ENCODE results near the gene MCM3AP. TPM values are rescaled to one million over a fixed set of nuclear protein-coding genes. Genes with fewer than 3 reads are reported as not detected.
A peak's percentile ranks its signal among the peaks of the same experiment; 100 is the strongest.

Gene MCM3AP
- total and polyA plus RNA-seq, 5 donors = 26.0 to 62.1 (median 59.5) TPM

DNA sequence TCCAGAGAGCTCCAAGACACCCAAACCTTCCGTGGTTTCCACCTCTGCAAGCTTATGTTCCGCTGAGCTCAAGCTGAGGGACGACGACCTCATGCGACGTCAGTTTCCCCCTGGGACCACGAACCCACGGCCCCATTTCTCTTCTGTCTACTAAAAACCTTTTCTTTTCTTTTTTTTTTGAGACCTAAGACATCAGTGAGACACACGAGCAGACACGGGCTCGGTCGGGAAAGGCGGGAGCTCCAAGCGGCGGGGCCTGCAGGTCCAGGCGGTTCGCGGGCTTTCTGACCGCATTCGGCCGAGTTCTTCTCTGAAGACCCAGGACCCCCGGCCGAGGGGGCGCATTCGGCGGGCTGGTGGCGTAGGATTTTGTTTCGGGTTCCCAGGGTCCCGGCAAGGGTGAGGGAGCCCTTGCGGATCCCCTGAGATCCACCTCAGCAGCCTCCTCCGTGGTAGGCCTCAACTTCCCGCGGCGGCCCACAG is 37.9 kb upstream of the MCM3AP start:
- Histone ChIP-seq H3K4me1 (ENCODE audit: control insufficient read depth, insufficient read depth, low read length) (peaks cover 8% of the 10 kb centered on the region), H3K4me3 (ENCODE audit: low read length) (peak overlapping the region; percentile 71), H3K9me3 (ENCODE audit: control insufficient read depth, low read length) (no peaks in the 10 kb centered on the region), H3K27ac (ENCODE audit: low read length) (no peak overlapping the region), H3K27me3 (ENCODE audit: control insufficient read depth, insufficient read depth) (no peaks in the 10 kb centered on the region)
- DNase-seq (no peak), ATAC-seq (no peak)
- WGBS = under 1% methylated on average over 34 of the region's 34 CpGs
- intact Hi-C loops (cut with DNase I) = no loop called here

DNA sequence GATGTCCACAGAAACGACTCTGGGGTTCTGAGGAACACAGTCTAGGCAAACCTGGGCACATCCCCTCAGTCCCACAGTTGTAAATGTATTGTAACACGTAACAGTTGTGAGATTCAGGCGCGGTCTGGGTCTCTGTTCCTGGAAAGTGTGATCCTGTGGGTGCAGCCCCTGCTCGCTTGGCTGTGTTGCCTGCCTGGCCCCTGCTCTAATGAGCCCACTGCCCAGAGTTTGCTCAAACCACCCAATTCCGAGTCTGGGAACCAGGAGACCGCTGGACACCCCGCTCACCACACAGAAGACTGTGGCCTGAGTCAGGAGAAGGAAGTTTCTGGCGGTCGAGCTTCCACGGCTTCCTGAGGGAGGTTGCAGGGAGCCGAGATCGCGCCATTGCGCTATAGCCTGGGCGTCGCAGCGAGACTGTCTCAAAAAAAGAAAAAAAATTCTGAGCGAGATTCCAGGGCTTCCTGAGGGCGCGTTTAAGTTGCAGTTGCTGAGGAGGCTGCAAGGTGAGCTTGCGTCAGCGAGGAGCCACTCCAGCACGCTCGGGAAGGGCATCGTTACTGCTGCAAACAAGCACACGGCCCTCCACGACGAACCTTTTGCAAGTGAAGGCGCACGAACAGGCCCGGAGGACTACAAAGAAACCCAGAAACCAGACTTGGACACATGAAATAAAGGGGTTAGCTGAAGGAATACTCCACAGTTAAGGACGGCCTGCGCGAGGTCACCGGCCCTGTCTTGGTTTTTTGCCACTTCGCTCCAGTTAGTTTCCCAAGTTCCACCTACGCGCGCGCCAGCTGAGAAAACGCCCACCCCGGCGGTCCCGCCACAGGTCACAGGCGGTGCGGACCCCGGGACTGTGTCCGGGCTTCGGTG is 37.2 kb upstream of the MCM3AP start:
- intact Hi-C loops (cut with DNase I) = no loop called here
- ATAC-seq = no peak
- Histone ChIP-seq H3K4me3 (ENCODE audit: low read length) (peak overlapping the region; percentile 71), H3K27ac (ENCODE audit: low read length) (no peak overlapping the region), H3K9me3 (ENCODE audit: control insufficient read depth, low read length) (no peaks in the 10 kb centered on the region), H3K4me1 (ENCODE audit: control insufficient read depth, insufficient read depth, low read length) (peaks cover 8% of the 10 kb centered on the region), H3K27me3 (ENCODE audit: control insufficient read depth, insufficient read depth) (no peaks in the 10 kb centered on the region)
- DNase-seq = peak in 2 of 3 donors; percentile 56 to 64
- WGBS = 4% methylated on average over 50 of the region's 50 CpGs

DNA sequence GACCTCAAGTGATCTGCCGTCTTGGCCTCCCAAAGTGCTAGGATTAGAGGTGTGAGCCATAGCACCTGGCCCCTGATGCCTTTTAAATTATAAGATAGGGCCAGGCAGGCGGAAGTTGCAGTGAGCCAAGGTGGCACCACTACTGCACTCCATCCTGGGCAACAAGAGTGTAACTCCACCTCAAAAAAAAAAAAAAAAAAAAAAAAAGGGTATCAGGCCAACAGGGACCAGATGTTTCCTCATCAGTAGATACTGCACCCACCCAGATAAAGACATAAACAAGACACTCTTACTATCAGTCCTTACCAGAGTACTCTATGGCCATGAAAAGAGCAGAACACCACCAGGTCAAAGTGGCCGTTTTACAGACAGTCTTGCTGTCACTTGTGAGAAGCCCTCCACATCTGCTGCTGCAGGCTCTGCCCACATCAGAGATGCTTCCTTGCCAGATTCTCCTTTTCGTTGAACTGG is 35.0 kb upstream of the MCM3AP start:
- intact Hi-C loops (cut with DNase I) = no loop called here
- Histone ChIP-seq H3K27me3 (ENCODE audit: control insufficient read depth, insufficient read depth) (no peaks in the 10 kb centered on the region), H3K4me1 (ENCODE audit: control insufficient read depth, insufficient read depth, low read length) (peaks cover 5% of the 10 kb centered on the region), H3K9me3 (ENCODE audit: control insufficient read depth, low read length) (no peaks in the 10 kb centered on the region), H3K27ac (ENCODE audit: low read length) (no peak overlapping the region), H3K4me3 (ENCODE audit: low read length) (no peak overlapping the region)
- WGBS = 56% methylated on average over 4 of the region's 4 CpGs
- no peak for DNase-seq
- ATAC-seq = no peak

DNA sequence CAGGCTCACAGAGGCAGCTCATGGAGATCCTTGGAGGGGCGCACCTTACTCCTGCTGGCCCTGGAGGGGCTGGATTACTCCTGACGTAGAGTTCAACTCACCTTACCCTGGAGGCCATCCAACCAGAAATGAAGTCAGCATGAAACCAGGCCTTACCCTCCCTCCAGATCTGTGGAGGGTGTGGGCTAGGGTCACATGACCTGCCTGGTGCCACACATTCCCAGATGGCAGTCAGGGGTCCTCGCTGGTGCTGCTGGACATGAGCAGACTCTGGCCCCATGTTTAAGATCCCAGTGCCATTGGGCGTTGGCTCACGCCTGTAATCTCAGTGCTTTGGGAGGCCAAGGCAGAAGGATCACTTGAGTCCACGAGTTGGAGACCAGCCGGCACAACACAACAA is 33.8 kb upstream of the MCM3AP start:
- Histone ChIP-seq H3K27me3 (ENCODE audit: control insufficient read depth, insufficient read depth) (no peaks in the 10 kb centered on the region), H3K4me1 (ENCODE audit: control insufficient read depth, insufficient read depth, low read length) (peaks cover 5% of the 10 kb centered on the region), H3K9me3 (ENCODE audit: control insufficient read depth, low read length) (no peaks in the 10 kb centered on the region), H3K4me3 (ENCODE audit: low read length) (no peak overlapping the region), H3K27ac (ENCODE audit: low read length) (no peak overlapping the region)
- DNase-seq (no peak), ATAC-seq (no peak)
- WGBS = 95% methylated on average over 7 of the region's 7 CpGs
- intact Hi-C loops (cut with DNase I) = no loop called here

DNA sequence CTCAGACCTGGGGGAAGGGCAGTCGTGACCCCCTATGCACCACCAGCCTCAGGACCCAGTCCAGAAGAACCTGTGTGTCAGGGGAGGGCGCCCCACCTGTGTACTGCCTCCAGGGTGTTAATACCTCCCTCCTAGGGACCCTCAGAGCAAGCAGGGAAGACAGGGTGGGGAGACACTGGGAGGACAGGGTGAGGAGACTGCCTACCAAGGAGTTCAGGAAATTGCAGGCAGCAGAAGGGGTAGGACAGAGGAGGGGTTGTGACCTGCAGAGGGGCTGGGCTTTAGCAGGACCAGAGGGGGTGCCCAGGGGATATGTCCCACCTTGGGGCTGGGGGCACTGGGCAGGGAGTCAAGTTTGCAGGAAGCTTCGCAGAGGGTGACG is 33.0 kb upstream of the MCM3AP start:
- Histone ChIP-seq H3K27me3 (ENCODE audit: control insufficient read depth, insufficient read depth) (no peaks in the 10 kb centered on the region), H3K4me3 (ENCODE audit: low read length) (no peak overlapping the region), H3K27ac (ENCODE audit: low read length) (no peak overlapping the region), H3K4me1 (ENCODE audit: control insufficient read depth, insufficient read depth, low read length) (peaks cover 5% of the 10 kb centered on the region), H3K9me3 (ENCODE audit: control insufficient read depth, low read length) (no peaks in the 10 kb centered on the region)
- intact Hi-C loops (cut with DNase I) = no loop called here
- ATAC-seq = no peak
- no peak for DNase-seq
- WGBS = 85% methylated on average over 4 of the region's 4 CpGs

DNA sequence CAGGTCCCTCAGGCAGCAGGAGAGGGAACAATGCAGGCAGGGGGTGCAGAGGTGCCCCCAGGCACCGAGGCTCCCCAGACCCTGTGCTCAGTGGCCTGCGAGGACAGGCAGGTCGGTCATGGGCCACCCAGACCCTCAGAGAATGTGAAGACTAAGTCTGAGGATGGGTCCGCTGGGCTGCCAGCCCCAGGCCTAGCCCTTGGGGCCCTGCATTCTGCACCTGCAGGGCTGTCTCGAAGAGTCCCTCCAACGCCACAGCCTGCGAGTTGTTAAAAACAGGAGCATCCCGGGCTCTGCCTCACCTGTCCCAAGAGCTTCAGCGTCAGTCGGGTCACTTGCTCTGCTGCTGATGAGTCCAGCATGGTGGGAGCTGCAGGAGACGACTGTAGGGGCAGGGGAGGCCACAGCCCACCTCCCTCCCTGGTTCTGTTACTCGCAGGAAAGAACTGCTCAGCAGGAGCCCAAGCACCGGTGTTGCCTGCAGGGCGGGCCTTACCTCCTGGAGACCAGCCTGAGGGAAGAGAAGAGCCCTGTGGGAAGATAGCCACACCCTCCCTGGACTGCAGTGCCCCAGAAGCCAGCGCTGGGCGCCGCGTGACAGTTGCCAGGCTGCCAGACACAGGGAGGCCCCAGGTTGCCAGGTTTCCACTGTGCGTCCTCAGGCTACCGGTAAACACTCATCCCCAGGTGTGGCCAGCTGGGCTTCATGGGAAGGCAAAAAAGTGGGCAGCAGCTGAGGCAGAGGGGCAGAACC is 32.5 kb upstream of the MCM3AP start:
- ATAC-seq = peak; percentile 32 to 59
- H3K27me3 ChIP-seq (ENCODE audit: control insufficient read depth, insufficient read depth) = no peaks in the 10 kb centered on the region
- DNase-seq = peak in 2 of 3 donors; percentile 63 to 65

DNA sequence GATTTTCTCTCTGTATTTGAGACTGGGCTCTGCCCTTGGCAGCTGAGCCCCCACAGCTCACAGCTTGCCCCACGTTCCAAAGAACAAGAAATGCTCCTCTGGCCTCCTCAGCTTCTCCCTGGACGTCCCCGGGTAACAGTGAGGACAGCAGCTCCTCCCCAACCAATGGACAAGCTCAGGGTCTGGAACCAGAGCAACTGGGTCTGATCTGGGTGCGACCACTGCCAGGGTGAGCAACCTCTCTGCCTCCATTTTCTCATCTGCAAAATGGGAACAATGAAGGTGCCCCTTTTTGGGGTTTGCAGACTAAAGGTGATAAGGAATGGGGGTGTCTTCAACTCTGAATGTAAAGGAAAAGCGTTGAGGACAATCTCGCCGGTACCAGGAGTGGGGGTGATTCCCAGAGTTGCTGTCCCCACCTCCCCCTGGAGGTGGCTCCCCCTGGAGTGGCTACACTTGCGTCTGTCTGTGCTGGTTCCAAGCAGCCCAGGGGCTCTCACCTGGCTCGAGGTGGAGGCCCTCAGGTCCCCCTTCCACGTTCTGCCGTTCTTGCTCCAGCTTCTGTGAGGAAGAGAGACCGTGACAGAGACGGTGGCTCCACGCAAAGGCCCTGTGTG is 31.4 kb upstream of the MCM3AP start:
- ATAC-seq (no peak), DNase-seq (no peak)
- intact Hi-C loops (cut with DNase I) = no loop called here
- H3K9me3 ChIP-seq (ENCODE audit: control insufficient read depth, low read length) = no peaks in the 10 kb centered on the region
- no peak overlapping the region for H3K27ac ChIP-seq (ENCODE audit: low read length)
- H3K27me3 ChIP-seq (ENCODE audit: control insufficient read depth, insufficient read depth) = no peaks in the 10 kb centered on the region
- WGBS = 92% methylated on average over 14 of the region's 14 CpGs
- H3K4me3 ChIP-seq (ENCODE audit: low read length) = no peak overlapping the region
- H3K4me1 ChIP-seq (ENCODE audit: control insufficient read depth, insufficient read depth, low read length) = no peaks in the 10 kb centered on the region

More for the DNA sequence above, 32.5 kb upstream of the MCM3AP start:
- 73% methylated on average over 20 of the region's 20 CpGs for WGBS
- intact Hi-C loops (cut with DNase I) = no loop called here
- Histone ChIP-seq H3K27ac (ENCODE audit: low read length) (no peak overlapping the region), H3K4me3 (ENCODE audit: low read length) (no peak overlapping the region), H3K9me3 (ENCODE audit: control insufficient read depth, low read length) (no peaks in the 10 kb centered on the region), H3K4me1 (ENCODE audit: control insufficient read depth, insufficient read depth, low read length) (peaks cover 5% of the 10 kb centered on the region)

DNA sequence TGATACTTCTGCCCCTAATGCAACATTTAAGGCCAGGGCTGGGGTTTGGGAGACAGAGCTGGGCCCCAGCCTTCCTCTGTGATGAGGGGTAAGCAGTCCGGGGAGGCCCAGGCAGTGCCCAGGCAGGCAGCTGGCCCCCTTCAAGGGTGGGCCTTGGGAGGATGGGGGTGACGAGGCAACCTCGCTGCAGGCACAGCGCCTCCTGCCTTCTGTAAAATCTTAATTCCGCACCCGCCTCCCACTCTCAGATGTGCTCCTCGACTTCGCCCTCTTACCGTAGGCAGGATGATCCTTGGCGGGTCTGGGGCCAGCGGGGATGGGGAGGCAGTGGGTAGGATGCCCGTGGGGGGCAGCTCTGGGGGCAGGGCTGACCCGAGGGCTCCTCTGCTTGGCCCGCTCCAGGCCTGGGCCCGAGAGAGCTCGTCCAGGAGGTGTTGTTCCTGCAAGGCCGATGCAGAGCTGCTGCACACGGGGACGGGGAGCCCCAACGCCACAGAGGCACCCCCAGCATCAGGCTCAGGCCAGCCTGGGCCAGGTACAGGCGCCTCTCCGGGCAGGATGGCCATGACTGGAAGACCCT is 29.1 kb upstream of the MCM3AP start:
- no peaks in the 10 kb centered on the region for H3K9me3 ChIP-seq (ENCODE audit: control insufficient read depth, low read length)
- no peaks in the 10 kb centered on the region for H3K4me1 ChIP-seq (ENCODE audit: control insufficient read depth, insufficient read depth, low read length)
- no peak overlapping the region for H3K27ac ChIP-seq (ENCODE audit: low read length)
- intact Hi-C loops (cut with DNase I) = no loop called here
- no peaks in the 10 kb centered on the region for H3K27me3 ChIP-seq (ENCODE audit: control insufficient read depth, insufficient read depth)
- DNase-seq (no peak), ATAC-seq (no peak)
- WGBS = 94% methylated on average over 22 of the region's 22 CpGs
- H3K4me3 ChIP-seq (ENCODE audit: low read length) = no peak overlapping the region

DNA sequence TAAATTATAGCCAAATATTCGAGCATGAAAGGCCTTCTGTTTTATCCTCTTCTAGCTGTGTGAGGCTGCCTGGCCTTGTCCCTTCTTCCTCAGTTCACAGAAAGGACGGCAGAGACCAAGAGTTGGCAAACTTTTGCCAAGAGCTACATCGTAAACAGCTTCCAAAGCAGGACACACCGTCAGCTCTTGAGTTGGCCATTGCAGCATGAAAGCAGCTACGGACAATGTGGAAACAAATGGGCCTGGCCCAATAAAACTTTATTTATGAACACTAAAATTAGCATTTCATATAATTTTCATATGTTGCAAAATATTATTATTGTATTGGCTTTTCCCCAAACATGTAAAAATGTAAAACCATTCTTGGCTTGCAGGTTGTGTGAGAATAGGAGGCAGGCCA is 27.5 kb upstream of the MCM3AP start:
- intact Hi-C loops (cut with DNase I) = no loop called here
- Histone ChIP-seq H3K27me3 (ENCODE audit: control insufficient read depth, insufficient read depth) (no peaks in the 10 kb centered on the region), H3K27ac (ENCODE audit: low read length) (no peak overlapping the region), H3K4me1 (ENCODE audit: control insufficient read depth, insufficient read depth, low read length) (no peaks in the 10 kb centered on the region), H3K4me3 (ENCODE audit: low read length) (no peak overlapping the region), H3K9me3 (ENCODE audit: control insufficient read depth, low read length) (no peaks in the 10 kb centered on the region)
- DNase-seq (peak in 1 of 3 donors; percentile 0), ATAC-seq (no peak)
- WGBS = 92% methylated on average over 5 of the region's 5 CpGs

DNA sequence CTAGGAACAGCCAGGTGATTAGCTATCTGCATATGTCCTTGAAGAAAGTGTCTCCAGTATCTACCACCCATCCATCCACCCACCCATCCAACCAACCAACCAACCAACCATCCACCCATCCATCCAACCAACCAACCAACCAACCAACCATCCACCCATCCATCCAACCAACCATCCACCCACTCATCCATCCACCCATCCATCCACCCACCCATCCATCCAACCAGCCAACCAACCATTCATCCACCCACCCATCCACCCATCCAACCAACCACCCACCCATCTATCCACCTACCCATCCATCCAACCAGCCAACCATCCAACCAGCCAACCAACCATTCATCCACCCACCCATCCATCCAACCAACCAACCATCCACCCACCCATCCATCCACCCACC is 26.2 kb upstream of the MCM3AP start:
- DNase-seq = no peak
- no peak for ATAC-seq
- intact Hi-C loops (cut with DNase I) = no loop called here
- Histone ChIP-seq H3K9me3 (ENCODE audit: control insufficient read depth, low read length) (no peaks in the 10 kb centered on the region), H3K27ac (ENCODE audit: low read length) (no peak overlapping the region), H3K4me3 (ENCODE audit: low read length) (no peak overlapping the region), H3K27me3 (ENCODE audit: control insufficient read depth, insufficient read depth) (no peaks in the 10 kb centered on the region), H3K4me1 (ENCODE audit: control insufficient read depth, insufficient read depth, low read length) (no peaks in the 10 kb centered on the region)

Data from right cardiac atrium (tissue), 5 donors.